ENCODE data around the gene NIPAL1.
A peak's percentile ranks its signal among the peaks of the same experiment; 100 is the strongest.

NIPAL1 gene

DNA sequence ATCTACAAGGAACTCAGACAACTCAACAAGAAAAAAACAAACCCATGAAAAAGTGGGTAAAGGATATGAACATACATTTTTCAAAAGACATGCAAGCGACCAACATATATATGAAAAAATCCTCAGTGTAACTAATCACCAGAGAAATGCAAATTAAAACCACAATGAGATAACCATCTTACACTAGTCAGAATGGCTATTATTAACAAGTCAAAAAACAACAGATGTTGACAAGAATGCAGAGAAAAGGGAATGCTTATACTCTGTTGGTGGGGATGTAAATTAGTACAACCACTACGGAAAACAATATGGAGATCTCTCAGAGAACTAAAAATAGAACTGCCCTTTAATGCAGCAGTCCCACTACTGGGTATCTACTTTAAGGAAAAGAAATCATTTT, 12.1 kb downstream of the NIPAL1 start:
- DNase-seq, result no peak

DNA sequence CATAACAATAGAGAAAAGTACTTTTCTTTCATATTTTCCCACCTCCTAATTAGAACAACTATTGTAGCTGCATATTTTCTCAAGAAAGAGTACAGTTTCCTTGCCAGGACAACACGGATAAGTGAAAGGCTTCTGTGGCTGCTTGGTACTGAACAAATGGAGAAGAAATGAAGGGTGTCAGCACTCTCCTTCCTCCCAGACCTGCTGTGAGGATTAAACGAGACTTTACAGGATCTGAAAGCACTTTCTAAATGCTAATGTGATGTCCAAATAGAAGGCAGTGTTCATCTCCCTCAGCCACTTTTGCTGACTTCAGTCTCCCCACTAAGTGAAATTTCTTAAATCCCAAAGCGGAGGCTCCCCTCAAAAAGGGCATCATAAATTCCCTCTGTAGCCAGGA, 13.9 kb downstream of the NIPAL1 start:
- no peak for DNase-seq

DNA sequence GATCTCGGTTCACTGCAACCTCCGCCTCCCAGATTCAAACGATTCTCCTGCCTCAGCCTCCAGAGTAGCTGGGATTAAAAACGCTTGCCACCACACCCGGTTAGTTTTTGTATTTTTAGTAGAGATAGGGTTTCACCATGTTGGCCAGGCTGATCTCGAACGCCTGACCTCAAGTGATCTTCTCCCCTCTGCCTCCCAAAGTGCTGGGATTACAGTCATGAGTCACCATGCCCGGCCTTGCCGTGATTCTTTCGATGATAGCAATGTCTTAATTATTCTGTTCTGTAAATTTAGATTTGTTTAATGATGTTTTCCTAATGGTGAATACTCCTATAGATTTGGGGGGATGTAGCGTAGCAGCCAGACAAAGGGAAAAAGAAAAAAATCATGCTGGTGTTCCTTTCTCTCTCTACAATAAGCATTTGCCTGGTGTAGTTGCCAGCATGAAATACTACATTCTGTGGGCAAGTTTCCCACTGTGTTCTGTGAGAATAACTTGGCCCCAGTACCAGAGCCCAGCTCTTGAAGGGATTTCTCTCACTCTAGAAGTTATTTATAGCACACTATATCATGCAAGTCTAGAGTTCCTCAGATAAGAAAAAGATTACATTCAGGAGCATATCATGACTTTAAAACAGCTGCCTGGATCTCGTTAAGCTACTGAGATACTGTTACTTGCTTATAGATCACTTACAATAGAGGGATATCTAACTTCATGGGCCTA, 15.4 kb downstream of the NIPAL1 start:
- DNase-seq, result no peak

DNA sequence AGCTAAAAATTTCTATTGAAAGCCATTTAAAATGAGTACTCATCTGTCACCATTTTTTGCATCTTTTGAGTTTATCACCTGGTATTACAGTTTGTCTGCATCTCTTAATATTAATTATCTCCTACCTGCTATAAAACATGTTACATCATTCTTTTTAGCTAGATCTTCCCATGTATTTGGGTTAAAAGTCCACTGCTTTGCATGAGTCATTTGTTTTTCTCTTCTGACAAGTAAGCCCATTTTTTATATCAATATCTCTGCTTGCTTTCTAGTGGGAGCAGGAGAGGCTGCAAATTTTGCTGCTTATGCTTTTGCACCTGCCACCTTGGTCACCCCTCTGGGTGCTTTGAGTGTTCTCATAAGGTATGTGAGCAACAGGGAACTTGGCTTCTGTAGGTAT, 16.1 kb downstream of the NIPAL1 start:
- DNase-seq, result no peak

DNA sequence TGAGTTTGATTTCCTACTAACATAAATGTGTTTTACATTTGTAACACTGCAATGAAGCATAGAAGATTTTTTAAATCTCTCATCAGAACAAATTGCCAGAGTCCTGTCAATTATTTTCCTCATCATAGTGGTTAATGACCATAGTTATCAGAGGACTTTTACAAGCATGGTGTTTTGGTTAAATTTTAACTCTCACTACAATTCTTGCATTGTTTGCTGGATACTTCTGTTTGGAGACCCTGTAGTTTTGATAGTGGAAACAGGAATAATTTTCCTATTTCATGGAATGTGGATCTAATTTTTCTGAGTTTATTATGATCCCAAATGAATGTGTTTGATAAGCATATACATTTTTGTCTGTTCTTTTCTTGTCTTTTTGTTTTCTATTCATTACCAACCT, 16.8 kb downstream of the NIPAL1 start:
- no peak for DNase-seq

DNA sequence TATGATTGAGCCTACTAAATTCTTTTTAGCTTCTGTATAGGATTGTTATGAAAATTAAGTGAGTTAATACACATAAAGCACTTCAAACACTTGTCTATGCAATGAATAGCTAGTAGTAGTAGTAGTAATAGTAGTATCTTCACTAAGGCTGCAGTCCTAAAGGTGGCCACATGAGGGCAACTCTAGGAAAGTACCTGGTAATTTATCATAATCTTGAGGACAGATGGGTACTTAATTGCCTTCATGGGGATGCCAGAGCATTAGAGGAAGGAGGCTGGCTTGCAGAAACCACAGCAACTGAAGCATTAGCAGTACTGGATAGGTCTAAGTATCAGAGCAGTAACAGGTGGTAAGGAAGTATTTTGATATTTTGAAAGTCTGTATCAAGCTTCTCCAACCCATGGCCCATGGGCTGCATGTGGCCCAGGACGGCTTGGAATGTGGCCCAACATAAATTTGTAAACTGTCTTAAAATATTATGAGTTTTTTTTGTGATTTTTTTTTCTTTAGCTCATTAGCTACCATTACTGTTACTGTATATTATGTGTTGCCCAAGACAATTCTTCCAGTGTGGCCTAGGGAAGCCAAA, 17.3 kb downstream of the NIPAL1 start:
- DNase-seq, result peak; percentile 67

DNA sequence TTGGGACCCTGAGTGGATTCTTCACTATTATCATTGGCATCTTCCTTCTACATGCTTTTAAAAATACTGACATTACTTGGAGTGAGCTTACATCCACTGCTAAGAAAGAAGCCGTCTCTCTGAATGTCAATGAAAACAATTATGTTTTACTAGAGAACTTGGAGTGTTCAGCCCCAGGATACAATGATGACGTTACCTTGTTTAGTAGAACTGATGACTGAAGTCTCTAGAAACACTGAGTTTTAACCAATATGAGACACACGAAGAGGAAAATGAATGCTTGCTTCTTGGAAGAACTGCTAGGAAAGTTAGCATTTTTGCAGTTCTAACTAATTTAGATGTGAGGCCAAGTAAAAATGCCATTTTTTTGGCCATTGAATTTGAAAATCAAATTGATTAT, 19.4 kb downstream of the NIPAL1 start:
- no peak for DNase-seq

DNA sequence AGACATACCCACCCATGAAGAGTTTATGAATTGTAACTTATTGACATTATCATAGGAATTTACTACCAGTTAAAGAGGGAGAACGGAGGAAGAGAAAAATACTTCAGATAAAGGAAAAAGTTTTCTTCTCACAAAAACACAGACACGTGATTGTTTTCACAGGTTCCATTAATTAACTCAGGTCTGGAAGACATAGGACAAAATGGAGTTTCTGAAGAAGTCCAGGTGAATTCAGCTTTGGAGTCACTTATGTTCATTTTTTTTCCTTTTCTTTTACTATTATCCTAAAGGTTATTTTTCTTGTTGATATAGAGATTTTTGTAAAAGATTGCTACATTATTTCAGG, 20.5 kb downstream of the NIPAL1 start:
- DNase-seq, result no peak

DNA sequence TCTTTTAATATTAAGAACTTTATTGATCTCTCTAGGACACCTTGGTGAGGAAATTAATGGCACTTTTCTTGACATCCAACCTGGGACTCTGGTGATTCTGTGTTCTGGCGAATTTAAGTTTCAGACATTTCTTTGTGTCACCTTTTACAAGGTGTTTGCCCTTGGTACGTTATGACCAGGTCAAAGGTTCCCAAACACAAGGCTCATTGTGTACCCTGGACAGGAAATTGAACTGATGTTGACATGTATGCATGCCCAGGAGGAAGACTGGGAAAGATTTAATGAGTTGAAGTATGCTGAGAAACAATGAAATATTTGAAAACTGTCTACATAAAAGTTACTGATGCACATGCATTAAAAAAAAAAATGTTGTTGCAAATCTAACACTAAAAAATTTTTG, 22.1 kb downstream of the NIPAL1 start:
- DNase-seq, result no peak

DNA sequence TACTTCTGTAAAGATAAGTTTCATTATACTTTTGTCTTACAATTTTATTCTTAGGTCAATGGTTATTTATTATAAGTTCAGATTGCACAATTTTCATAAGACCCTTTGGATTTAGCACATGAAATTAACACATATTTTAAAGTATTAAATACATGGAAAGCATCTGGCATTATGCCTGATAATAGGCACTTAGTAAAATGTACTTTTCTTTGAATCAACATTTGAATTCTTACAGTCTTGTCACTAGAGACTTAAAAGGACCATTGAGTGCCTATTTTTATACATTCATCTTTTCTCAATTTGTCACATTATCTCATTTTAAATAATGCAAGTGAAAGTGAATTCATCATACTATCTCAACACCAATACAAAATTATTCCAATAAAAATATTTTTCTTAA, 23.0 kb downstream of the NIPAL1 start:
- no peak for DNase-seq

DNA sequence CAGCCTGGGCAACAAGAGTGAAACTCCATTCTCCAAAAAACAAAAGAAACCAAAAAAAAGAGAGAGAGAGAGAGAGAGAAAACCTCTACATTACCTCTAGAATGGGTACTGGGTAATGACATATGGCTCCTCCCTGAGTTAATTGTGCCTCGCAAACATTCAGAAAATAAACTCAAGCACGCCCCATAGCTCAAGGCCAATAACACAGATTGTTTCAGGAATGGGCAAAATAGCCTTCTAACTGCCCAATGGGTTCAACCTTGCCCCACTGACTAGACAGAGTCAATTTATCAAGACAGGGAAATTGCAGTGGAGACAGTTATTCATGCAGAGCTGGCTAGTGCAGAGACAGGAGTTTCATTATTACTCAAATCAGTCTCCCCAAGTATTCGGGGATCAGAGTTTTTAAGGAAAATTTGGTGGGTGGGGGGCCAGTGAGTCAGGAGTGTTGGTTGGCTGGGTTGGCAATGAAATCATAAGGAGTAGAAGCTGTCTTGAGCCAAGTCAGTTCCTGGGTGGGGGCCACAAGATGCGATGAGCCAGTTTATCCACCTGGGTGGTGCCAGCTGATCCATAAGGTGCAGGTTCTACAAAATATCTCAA, 25.1 kb downstream of the NIPAL1 start:
- no peak for DNase-seq

DNA sequence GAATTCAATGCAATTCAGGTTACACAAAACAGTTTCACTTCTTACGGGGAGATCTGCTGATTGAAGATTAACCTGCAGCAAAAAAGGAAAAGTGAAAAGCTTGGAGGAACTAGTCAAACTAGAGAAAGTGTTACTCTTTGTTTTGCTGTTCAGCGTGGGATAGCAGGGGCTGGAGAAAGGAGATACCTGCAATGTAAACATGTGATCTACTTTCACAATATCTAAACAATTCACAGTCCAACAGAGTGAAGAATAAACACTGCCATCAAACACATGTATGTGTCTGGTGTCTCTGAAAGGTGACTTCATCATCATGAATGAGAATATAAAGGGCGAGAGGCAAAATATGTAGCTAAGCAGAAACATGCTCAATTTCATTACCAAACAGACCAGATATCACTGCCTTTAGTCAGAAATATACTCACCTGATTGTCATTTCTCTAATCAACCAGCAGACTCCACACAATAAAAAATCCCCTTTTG, 26.4 kb downstream of the NIPAL1 start:
- no peak for DNase-seq

DNA sequence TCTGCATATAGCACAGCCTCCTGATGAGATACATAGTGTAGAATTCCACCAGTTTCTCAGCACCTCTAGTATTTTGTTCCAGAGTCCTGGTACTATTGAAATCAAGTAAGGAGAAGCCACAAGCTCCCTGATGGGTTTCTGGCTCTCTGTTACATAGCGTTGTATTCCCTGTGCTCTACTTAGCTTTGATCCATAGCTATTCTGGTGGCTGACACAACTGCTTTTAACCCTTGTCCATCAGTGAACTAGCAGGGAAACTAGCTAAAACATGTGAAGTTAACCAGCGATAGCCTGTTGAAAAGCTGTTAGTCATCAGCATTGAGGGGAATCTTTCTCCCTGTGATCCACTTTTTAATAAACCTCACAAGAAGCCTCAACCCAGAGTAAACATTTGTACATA, 26.9 kb downstream of the NIPAL1 start:
- DNase-seq, result no peak

DNA sequence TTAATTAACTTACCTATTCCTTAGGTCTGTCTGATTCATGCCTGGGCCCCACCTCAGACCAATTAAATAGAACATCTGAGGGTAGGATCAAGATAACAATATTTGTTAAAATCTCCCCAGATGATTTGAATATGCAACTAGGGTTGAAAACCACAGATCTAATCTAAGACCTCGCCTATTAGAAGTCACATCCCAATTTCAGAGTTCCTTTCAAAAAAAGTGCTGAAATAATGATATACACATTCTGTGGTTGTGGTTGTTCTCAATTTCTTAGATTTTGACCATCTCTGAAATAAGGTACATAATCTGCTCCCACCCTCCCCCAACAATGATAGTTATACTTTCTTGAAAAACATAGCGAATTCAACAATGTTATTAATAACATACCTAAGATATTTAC, 27.7 kb downstream of the NIPAL1 start:
- no peak for DNase-seq

DNA sequence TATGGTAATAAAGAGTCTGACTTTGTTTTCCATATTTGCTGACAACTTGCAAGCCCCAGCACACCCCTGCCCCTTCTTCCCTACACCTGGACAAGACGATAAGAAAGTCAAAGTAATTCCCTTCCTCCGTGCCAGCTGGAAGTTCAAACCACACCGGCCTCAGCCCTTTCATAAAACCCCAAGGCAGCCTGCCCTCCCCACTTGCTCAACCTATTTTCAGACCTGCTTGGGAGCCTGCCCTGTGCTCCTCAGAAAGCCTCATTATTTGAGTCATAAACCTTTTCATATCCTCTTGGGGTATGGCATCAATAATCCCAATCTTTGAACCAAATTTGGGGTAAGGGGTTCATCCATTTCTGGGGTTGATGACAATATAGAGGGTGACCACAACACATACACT, 29.5 kb downstream of the NIPAL1 start:
- DNase-seq, result no peak

DNA sequence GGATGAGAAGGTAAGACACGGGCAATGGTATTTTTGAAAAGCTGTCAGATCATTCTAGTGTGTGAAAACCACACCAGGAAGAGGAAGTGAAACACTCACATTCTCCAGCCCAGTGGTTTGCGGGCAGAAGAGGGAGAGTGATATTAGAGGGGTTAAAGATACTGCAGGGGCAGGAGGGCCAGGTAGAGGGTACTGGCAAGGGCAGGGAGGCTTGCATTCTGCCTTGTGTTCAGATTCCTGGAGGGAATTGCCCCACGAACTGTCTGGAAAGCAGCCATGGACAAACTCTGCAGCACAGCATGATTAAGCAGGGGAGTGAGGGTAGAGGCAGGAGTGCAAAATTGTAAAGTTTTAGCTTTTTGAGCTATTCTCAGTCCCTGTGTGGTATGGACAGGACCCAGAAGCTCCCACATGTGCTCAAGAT, 30.9 kb downstream of the NIPAL1 start:
- peak; percentile 60 for DNase-seq

DNA sequence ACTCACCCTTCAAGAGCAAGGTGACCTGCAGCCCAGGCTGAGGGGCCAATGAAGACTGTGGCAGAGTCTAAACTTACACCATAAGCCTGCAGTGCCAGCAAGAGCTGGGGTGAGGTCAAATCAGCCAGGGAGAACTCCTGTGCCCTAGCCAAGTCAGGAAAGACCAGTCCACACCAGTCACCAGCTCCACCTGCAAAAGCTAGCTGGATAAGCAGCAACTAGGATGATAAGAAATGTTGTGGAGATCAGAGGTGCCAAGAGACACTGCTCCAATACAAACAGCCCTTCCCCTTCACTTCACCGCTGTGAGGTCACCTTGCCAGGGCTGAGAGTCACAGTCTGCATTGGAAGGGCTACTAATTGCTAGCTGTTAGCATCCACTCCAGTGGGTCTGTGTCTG, 31.3 kb downstream of the NIPAL1 start:
- DNase-seq, result no peak

DNA sequence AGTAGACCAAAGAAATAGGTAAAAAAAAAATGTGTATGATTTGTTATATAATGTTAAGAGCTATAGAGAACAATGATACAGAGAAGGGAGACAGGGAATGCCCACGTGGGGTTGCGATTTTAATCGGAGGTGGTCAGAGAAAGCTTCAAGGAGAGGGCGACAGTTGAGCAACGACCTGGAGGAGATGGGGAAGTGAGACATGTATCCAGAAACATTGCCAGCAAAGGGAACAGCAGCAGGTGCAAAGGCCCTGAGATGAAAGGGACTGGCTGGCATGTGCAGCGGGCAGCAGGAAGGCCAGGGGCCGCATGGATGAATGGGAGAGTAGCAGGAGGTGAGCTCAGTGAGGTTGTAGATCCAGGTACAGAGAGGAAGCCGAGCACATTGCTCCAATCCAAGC, 32.9 kb downstream of the NIPAL1 start:
- DNase-seq, result no peak

DNA sequence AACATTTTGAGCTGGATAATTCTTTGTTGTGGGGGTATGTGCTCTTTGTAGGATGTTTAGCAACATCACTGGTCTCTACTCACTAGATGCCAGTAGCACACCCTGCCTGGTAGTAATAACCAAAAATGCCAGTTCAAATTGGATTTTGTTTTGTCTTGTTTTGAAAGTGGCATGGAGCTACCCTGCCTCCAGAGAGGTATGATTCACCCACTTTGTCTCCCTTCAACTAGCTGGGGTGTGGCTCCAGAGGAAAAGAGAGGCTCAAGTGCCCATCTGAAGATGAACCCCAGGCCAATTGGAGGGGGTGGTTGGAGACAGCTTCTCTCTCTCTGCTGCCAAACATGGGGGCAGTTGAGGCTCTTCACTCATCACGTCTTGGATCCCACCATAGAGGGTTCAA, 34.5 kb downstream of the NIPAL1 start:
- no peak for DNase-seq

DNA sequence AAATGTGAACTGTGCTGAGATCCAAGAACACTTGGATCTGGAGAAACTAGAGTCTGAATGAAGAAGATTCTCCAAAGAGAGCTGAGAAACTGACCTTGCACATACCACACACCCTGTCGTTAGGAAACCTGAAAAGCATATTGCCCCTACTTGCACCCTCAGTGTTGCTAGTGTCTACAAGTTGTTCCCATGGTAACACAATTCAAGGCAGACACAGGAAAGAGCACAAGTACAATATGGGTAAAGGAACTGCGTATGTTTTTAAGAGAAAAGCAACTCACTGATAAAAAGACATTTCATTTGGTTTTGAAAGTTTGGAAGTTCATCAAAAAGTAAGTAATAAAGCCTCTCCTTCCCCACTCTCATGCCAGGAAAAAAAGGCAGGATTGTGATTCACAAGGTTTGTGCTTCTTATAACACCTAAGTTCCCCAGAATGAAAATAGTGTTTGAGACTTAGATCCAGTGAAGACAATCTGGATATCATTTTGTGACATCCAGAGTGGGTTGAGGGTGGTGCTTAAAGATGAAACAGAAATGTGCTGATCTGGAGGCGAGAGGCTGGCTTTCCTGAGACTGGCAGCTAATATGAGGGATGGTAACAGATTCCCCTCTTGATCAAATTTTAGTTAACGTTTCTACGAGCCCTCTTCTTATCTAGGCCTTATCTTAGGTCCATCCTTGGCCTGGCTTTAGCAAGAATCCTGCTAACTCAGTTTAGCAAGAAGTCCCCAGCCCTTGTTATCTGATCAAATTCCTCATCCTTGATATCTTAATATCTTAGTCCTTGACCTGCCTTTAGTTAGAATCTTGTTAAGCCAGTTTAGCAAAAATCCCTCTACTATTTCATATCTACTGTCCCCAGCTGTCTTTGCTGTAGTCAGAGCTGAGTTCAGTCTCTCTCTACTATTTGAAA, 42.3 kb downstream of the NIPAL1 start:
- DNase-seq, result no peak

DNA sequence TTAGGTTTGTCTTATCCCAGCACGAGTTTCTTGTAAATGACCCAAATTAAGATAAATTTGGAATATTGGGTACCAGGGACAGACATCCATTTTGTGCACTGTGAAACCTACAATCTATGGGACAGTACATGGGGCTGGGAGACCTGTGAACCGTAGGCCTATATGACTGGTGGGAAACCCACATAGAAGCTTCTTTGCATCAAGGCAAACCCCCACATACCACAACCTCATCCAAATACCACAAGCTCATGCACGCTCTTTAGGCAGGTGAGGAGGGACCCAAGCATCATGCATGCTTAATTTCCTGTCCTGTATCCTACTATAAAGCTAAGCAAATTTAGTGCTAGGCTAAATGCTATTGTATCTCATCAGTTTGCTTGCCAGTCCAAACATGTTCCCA, 47.8 kb downstream of the NIPAL1 start:
- DNase-seq, result no peak

DNA sequence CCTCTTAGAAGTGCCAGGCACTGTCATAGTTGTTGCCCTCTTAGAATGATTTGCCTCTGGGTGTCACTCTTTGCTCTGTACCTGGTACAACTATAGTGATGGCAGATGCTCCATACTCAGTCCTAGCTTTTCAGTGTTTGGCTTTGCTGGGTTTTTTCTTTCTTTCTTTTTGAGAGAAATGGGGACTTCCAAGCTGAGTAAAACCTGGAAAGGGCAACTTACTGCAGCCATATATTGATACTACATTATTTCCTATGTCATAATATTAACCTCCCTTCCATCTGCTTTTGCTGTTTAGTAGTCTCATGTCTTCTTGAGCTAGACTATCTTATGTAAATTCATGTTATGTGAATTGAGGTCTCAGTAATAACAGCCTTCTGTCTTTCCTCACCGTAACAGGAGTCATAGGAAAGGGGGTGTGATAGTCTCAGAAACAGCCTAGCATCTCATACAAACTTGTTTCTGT, 49.0 kb downstream of the NIPAL1 start:
- no peak for DNase-seq

DNA sequence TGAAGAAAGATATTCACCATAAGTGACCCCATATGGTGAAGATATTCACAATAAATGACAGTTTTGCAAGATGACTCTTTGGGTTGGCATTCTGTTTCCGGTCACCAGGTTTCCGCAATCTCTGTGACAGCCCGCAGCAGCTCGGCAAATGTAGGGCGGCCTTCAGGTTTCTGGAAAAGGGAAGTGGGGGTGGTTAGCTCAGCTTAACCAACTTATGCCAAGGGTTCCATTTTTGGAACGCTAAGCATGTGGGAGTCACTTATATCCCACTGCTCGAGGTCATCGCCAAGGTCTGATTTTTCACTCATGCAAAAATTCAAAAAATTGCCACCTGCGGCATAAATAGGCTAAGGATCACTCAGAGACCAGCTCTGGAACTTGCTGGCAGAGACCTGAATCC, 51.0 kb downstream of the NIPAL1 start:
- no peak for DNase-seq

All from CD4-positive, alpha-beta T cell treated with Interleukin-12 subunit alpha and Interleukin-12 subunit beta, for 1 hour (primary cell).